ENCODE results near the gene ADAP1.

The ADAP1 gene

GRCh38 chr7:957418-958220 lies 3.1 kb upstream of the ADAP1 start:
- Mint-ChIP-seq H3K27me3 (no peaks in the 10 kb centered on the region), H3K4me3 (no peak overlapping the region), H3K4me1 (peaks cover 2% of the 10 kb centered on the region), H3K9me3 (no peaks in the 10 kb centered on the region), H3K36me3 (ENCODE audit: insufficient read depth) (peaks cover 2% of the 10 kb centered on the region), H3K27ac (ENCODE audit: low read depth) (no peak overlapping the region)
- DNase-seq (ENCODE audit: low spot score in 2 of 2) (no peak), ATAC-seq (replicated peaks; ENCODE audit: extremely low read depth, poor library complexity, severe bottlenecking) (no peak)

- no peak for DNase-seq (ENCODE audit: low spot score in 2 of 2)
- Mint-ChIP-seq H3K27ac (ENCODE audit: low read depth) (peak overlapping the region; percentile 35), H3K36me3 (ENCODE audit: insufficient read depth) (no peaks in the 10 kb centered on the region)
These were observed 1.6 kb upstream of the ADAP1 start for GRCh38 chr7:956031-956430.

GRCh38 chr7:953547-954327 lies 743 bp downstream of the ADAP1 start:
- DNase-seq (ENCODE audit: low spot score in 2 of 2) (no peak), ATAC-seq (replicated peaks; ENCODE audit: extremely low read depth, poor library complexity, severe bottlenecking) (peak; percentile 44)
- H3K4me1 Mint-ChIP-seq = peaks cover 13% of the 10 kb centered on the region
- H3K27me3 Mint-ChIP-seq = no peaks in the 10 kb centered on the region
- H3K4me3 Mint-ChIP-seq = peak overlapping the region; percentile 68
- H3K9me3 Mint-ChIP-seq = no peaks in the 10 kb centered on the region
- no peak overlapping the region for H3K27ac Mint-ChIP-seq (ENCODE audit: low read depth)
- peaks cover 2% of the 10 kb centered on the region for H3K36me3 Mint-ChIP-seq (ENCODE audit: insufficient read depth)

More at GRCh38 chr7:956031-956430, 1.6 kb upstream of the ADAP1 start:
- no peaks in the 10 kb centered on the region for H3K9me3 Mint-ChIP-seq
- peaks cover 6% of the 10 kb centered on the region for H3K4me1 Mint-ChIP-seq
- H3K27me3 Mint-ChIP-seq = no peaks in the 10 kb centered on the region
- ATAC-seq (replicated peaks; ENCODE audit: extremely low read depth, poor library complexity, severe bottlenecking) = no peak
- peak overlapping the region; percentile 49 for H3K4me3 Mint-ChIP-seq

GRCh38 chr7:952548-953441 lies 1.7 kb downstream of the ADAP1 start:
- H3K4me3 Mint-ChIP-seq = peak overlapping the region; percentile 68
- no peaks in the 10 kb centered on the region for H3K27me3 Mint-ChIP-seq
- no peaks in the 10 kb centered on the region for H3K9me3 Mint-ChIP-seq
- H3K4me1 Mint-ChIP-seq = peaks cover 20% of the 10 kb centered on the region
- peaks cover 2% of the 10 kb centered on the region for H3K36me3 Mint-ChIP-seq (ENCODE audit: insufficient read depth)
- peak overlapping the region; percentile 32 for H3K27ac Mint-ChIP-seq (ENCODE audit: low read depth)
- DNase-seq (ENCODE audit: low spot score in 2 of 2) (no peak), ATAC-seq (replicated peaks; ENCODE audit: extremely low read depth, poor library complexity, severe bottlenecking) (no peak)

GRCh38 chr7:951881-952547 lies 2.5 kb downstream of the ADAP1 start:
- peak overlapping the region; percentile 32 for H3K27ac Mint-ChIP-seq (ENCODE audit: low read depth)
- no peaks in the 10 kb centered on the region for H3K9me3 Mint-ChIP-seq
- H3K4me1 Mint-ChIP-seq = peaks cover 20% of the 10 kb centered on the region
- no peak for DNase-seq (ENCODE audit: low spot score in 2 of 2)
- H3K36me3 Mint-ChIP-seq (ENCODE audit: insufficient read depth) = peaks cover 2% of the 10 kb centered on the region
- ATAC-seq (replicated peaks; ENCODE audit: extremely low read depth, poor library complexity, severe bottlenecking) = no peak
- peak overlapping the region; percentile 68 for H3K4me3 Mint-ChIP-seq
- no peaks in the 10 kb centered on the region for H3K27me3 Mint-ChIP-seq

GRCh38 chr7:949021-949934 lies 5.2 kb downstream of the ADAP1 start:
- DNase-seq (ENCODE audit: low spot score in 2 of 2) (no peak), ATAC-seq (replicated peaks; ENCODE audit: extremely low read depth, poor library complexity, severe bottlenecking) (no peak)
- H3K4me3 Mint-ChIP-seq = no peak overlapping the region
- peaks cover 20% of the 10 kb centered on the region for H3K4me1 Mint-ChIP-seq
- peaks cover 2% of the 10 kb centered on the region for H3K36me3 Mint-ChIP-seq (ENCODE audit: insufficient read depth)
- H3K9me3 Mint-ChIP-seq = no peaks in the 10 kb centered on the region
- peak overlapping the region; percentile 44 for H3K27ac Mint-ChIP-seq (ENCODE audit: low read depth)
- no peaks in the 10 kb centered on the region for H3K27me3 Mint-ChIP-seq

GRCh38 chr7:947391-948210 lies 6.9 kb downstream of the ADAP1 start:
- no peak for ATAC-seq (replicated peaks; ENCODE audit: extremely low read depth, poor library complexity, severe bottlenecking)
- H3K4me1 Mint-ChIP-seq = peaks cover 18% of the 10 kb centered on the region
- peaks cover 2% of the 10 kb centered on the region for H3K36me3 Mint-ChIP-seq (ENCODE audit: insufficient read depth)
- no peak overlapping the region for H3K4me3 Mint-ChIP-seq
- no peak overlapping the region for H3K27ac Mint-ChIP-seq (ENCODE audit: low read depth)
- no peaks in the 10 kb centered on the region for H3K27me3 Mint-ChIP-seq
- no peak for DNase-seq (ENCODE audit: low spot score in 2 of 2)
- H3K9me3 Mint-ChIP-seq = no peaks in the 10 kb centered on the region

GRCh38 chr7:946256-946996 lies 8.1 kb downstream of the ADAP1 start:
- Mint-ChIP-seq H3K36me3 (ENCODE audit: insufficient read depth) (peaks cover 2% of the 10 kb centered on the region), H3K9me3 (no peaks in the 10 kb centered on the region), H3K4me1 (peaks cover 22% of the 10 kb centered on the region), H3K27ac (ENCODE audit: low read depth) (no peak overlapping the region), H3K27me3 (no peaks in the 10 kb centered on the region), H3K4me3 (no peak overlapping the region)
- DNase-seq (ENCODE audit: low spot score in 2 of 2) (no peak), ATAC-seq (replicated peaks; ENCODE audit: extremely low read depth, poor library complexity, severe bottlenecking) (no peak)

GRCh38 chr7:945556-946255 lies 8.8 kb downstream of the ADAP1 start:
- no peaks in the 10 kb centered on the region for H3K27me3 Mint-ChIP-seq
- no peak overlapping the region for H3K27ac Mint-ChIP-seq (ENCODE audit: low read depth)
- ATAC-seq (replicated peaks; ENCODE audit: extremely low read depth, poor library complexity, severe bottlenecking) (no peak), DNase-seq (ENCODE audit: low spot score in 2 of 2) (no peak)
- H3K36me3 Mint-ChIP-seq (ENCODE audit: insufficient read depth) = peaks cover 2% of the 10 kb centered on the region
- H3K9me3 Mint-ChIP-seq = no peaks in the 10 kb centered on the region
- peaks cover 28% of the 10 kb centered on the region for H3K4me1 Mint-ChIP-seq
- H3K4me3 Mint-ChIP-seq = no peak overlapping the region

GRCh38 chr7:945147-945555 lies 9.3 kb downstream of the ADAP1 start:
- Mint-ChIP-seq H3K27ac (ENCODE audit: low read depth) (no peak overlapping the region), H3K4me1 (peaks cover 30% of the 10 kb centered on the region), H3K9me3 (peaks cover 2% of the 10 kb centered on the region), H3K27me3 (no peaks in the 10 kb centered on the region), H3K36me3 (ENCODE audit: insufficient read depth) (no peaks in the 10 kb centered on the region), H3K4me3 (no peak overlapping the region)
- DNase-seq (ENCODE audit: low spot score in 2 of 2) (no peak), ATAC-seq (replicated peaks; ENCODE audit: extremely low read depth, poor library complexity, severe bottlenecking) (no peak)

All from central memory CD8-positive, alpha-beta T cell (primary cell).